ENCODE data around the gene DNMT3A.

- no peak for TF ChIP-seq CTCF (IDR thresholded peaks at IDR 0.05 in 4 of 5, conservative IDR thresholded peaks at IDR 0.05 in 1 of 5)
- TF ChIP-seq POLR2A (IDR thresholded peaks at IDR 0.05), result no peak
Observed at GRCh38 chr2:25334482-25334881, 7.2 kb downstream of the DNMT3A start.
